DOHH2 (cell line): ENCODE results near the gene ENOX1.

Experiments used
- CTCF ChIP-seq: fragments of 200-600 bp; sonication (generic); IDR thresholded peaks from one replicate; pipeline ENCODE4 v1.5.1; 2014; ENCODE audit warnings: antibody characterized with exemption, mild to moderate bottlenecking, low read depth, low read length; ENCODE audit not compliant: poor library complexity, severe bottlenecking
- EZH2phosphoT487 ChIP-seq: fragments of 200-600 bp; sonication (generic); IDR thresholded peaks from 2 replicates; pipeline ENCODE4 v1.6.1; 2017; ENCODE audit warnings: borderline replicate concordance, mild to moderate bottlenecking, antibody characterized with exemption, low read length, moderate library complexity, mixed read lengths

DNA sequence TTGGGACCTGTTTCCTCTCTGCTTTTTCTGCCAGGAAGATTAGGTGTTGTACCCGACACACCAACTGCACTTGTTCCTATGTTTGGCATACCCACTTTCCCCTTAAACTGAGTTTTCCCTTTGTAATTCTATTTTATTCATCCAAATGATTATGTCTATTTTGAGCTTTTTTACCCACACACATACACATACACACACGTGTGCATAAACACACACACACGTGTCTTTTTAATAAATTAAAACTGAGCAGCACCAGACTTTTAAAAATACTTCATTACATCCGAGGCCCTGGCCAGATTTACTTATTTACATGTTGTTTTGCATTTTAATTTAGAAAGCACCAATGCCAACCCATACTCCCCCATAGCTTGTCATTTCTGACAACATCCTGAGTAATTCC lies 413.4 kb downstream of the ENOX1 start:
- TF ChIP-seq CTCF: no peak
- no peak for TF ChIP-seq EZH2phosphoT487
